GM12872 (cell line): ENCODE data around the gene WDR72.

Experiments used
- TF ChIP-seq, protein P1 (sequence below): IDR thresholded peaks from 3 replicates; pipeline ENCODE4 v1.5.1; 2011; ENCODE audit warnings: low read depth, mild to moderate bottlenecking, low read length, moderate library complexity; ENCODE audit not compliant: insufficient read depth

WDR72 gene

DNA sequence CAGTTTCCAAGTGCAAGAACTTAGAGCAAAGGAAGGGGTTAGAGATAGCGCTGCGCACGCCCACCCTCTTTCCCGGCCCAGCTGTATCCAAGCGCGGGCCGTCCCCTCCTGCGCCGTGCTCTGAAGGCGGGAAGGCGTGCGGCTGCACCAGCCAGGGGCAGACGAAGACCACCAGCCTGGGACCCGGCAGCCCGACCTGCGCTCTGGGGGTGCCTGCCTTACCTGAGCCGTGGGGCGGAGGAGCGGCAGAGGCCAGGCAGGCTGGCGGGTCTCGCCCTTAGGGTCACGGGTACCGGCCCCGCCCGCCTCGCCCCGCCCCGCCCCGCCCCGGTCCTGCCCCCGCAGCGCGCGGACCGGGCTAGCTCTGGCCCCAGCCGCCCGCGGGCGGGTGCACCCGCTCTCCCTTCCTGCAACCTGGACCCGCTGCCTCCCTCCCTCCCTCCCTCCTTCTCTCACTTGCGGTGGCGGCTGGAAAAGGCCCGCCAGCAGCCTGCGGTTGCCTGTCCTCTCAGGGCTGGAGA, at the start of gene WDR72:
WDR72 (minus strand) TSS at position 253 of the 521 bp plus-strand sequence. CDS start 26,514 bp downstream, outside the sequence.
- TF ChIP-seq, protein P1, sequence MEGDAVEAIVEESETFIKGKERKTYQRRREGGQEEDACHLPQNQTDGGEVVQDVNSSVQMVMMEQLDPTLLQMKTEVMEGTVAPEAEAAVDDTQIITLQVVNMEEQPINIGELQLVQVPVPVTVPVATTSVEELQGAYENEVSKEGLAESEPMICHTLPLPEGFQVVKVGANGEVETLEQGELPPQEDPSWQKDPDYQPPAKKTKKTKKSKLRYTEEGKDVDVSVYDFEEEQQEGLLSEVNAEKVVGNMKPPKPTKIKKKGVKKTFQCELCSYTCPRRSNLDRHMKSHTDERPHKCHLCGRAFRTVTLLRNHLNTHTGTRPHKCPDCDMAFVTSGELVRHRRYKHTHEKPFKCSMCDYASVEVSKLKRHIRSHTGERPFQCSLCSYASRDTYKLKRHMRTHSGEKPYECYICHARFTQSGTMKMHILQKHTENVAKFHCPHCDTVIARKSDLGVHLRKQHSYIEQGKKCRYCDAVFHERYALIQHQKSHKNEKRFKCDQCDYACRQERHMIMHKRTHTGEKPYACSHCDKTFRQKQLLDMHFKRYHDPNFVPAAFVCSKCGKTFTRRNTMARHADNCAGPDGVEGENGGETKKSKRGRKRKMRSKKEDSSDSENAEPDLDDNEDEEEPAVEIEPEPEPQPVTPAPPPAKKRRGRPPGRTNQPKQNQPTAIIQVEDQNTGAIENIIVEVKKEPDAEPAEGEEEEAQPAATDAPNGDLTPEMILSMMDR = no peak

DNA sequence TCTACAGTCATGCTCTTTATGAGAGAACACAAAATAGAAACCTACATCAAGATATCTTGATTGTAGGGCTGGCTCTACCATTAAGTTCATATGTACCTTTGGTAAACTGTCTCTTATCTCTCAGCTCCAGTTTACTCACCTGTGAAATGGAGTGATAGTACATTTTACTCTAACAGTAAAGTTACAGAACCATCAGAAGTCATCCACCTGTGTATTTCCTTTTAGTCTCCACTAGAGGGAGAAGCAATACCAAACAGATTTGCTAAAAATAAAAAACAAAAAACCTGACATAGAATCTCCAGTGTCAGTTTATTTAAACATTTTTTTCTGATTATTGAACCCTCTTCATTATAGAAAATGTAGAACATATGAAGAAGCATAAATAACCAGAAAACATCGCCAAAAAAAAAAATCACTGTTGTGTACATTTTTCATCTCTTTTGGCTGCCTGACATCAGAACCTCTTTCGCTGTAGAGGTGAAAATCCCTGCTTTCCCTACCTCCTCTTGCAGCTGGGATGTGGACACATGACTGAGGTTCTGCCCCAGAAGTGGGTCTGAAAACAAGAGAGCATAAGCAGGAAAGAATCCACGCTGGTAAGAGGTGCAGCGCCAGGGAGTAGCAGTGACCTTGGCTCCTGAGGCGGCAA, 48.7 kb upstream of the WDR72 start:
- TF ChIP-seq, protein P1 = peak; percentile 58

DNA sequence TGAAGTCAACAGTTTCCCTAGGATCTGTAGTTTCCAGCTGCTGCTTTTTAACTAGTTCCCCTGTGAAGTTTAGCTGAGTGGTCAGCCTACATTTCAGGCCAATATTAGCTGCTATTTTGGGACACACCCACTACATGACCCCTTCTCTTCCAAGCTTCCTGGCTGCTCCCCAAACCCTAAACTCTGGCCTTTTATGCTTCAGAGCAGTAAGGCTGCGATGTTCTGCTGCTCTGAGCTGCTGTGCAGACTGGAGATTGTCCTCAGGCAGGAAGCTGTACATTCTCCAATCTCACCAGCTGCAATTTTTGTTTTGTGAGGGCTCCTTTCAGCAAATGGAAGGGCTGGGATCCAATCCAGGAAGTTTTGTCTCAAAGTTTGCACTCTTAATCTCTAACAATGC, 48.0 kb upstream of the WDR72 start:
- TF ChIP-seq, protein P1 = no peak

DNA sequence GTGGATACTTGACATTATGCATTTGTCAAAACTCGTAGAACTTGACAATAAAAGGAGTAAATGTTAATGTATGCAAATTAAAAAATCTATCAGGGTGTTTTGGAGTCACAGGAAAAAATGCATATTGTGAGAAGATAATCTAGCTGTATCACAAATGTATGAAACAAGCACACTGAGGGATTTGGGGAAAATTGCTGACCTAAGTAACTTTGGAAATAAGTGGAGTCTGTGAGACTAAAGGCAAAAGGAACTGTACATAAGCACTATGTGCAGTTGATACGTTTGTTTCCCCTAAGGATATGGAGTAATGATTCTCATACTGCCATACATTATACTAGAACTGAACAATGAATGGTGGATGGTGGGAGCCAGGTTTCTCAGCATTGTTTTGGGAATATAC, 43.2 kb upstream of the WDR72 start:
- TF ChIP-seq, protein P1 = no peak

DNA sequence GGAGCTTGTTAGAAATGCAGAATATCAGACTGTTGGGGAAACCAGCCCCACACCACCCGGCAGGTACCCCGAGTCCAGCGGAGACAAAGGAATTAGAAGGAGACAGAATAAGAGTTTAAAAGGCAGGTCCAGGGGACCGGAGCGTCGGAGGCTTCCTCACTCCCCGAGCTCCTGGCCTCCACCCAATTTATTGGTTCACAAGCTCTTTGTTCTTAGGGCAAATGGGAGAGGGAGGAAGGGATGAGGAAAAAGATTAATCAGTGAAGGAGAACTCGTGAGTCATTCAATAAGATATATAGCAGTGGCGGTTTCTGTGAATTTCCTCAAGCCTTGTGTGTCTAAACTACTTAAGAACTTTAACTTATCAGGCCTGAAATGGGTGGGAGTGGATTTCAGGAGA, 32.1 kb upstream of the WDR72 start:
- TF ChIP-seq, protein P1 = no peak

DNA sequence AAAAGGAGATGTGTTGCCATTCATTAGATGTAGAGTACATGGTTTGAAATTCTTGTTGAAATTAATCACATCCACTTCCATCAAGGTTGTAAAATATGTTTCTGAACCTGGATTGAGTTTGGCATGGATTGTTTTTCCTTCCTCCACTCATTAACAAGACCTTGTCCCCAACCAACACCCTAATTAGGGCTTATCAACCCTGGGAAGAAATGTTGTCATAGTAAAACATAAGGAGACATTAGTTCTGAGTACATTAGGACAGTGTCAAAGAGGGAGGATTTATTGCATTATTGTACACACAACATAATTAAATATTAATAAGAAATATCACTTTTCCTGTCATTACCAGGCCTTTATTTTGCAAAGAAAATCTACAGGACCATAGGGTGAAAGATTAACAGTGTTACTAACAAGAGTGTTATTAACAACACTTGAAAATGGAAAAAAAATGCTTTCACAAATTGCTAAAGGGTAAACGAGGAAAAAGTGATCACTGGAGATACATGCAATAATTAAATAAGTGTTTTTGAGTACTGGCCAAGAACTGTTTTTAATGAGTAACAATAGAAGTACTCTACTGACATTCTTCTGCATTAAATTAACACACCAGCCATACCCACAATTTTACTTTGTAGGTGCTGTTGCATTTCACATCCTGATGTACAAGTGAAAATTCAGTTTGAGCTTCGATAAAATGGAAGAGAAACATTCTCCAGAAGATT, 30.4 kb upstream of the WDR72 start:
- TF ChIP-seq, protein P1 = no peak

DNA sequence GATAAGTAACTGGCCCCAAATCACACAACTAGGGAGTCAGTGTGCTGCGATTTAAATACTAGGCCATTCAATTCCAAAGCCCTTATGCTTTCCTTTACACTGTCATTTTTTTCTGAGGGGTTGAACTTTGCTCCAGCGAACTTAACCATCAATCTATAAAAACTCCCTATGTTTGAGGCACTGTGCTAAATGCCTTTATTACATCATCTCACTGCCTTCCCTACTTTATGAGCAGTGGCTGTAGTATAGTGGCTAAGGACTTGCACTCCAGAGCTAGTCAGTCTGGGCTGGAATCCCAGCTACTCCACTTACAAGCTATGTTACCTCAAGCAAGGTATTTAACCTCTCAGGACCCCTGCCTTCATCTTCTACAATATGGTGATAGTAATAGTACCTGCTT, 26.9 kb upstream of the WDR72 start:
- TF ChIP-seq, protein P1 = no peak
